Measurements from ENCODE around the gene ZMIZ1. TPM values are rescaled to one million over a fixed set of nuclear protein-coding genes. Genes with fewer than 3 reads are reported as not detected.
A peak's percentile ranks its signal among the peaks of the same experiment; 100 is the strongest.

The ZMIZ1 gene
- total and polyA plus RNA-seq, 4 donors = 18.3 to 80.2 (median 42.6) TPM

DNA sequence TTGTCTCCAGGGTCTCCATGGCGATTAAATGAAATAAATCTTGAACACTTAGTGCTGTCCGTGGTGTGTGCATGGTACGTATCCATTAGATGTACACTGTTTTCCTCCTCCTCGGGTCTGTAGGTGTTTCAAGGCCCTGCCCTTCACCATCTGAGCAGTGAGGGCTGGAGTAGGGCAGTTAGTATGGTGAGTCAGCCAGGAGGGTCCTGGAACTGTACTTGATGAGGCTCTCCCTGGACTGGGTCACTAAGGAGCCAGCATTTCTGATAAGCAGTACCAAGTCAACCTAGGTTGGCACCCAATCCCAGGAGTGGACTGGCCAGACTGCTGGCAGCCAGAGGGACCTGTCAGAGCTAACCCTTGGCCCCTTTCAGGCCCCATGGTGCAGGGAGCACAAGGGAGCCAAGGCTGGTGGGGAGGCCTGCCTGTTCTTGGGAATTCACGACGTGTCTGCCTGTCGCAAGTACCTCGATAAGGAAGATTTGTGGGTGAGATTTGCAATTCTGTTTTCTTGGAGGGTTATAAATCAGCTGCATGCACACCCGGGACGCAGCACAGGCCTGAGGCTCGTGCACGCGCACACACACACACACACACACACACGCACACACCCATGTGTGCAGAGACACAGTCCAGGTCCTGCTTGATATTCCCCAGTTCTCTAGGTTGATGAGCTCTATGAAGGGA is 114.2 kb downstream of the ZMIZ1 start:
- Histone ChIP-seq H3K9me3 (ENCODE audit: control insufficient read depth in 4 of 4, insufficient read depth in 3 of 4, low read length in 3 of 4) (no peaks in the 10 kb centered on the region), H3K9ac (ENCODE audit: insufficient read depth in 1 of 2, low read length in 2 of 2) (no peak overlapping the region), H3K27ac (ENCODE audit: low read depth in 1 of 2, low read length in 1 of 2) (peak overlapping the region; percentile 47 to 83), H3K4me1 (ENCODE audit: control insufficient read depth in 5 of 5, insufficient read depth in 5 of 5, low read length in 5 of 5) (peaks cover 23 to 65% (median 51%) of the 10 kb centered on the region in 5 donors), H3K36me3 (ENCODE audit: control insufficient read depth in 4 of 4, insufficient read depth in 4 of 4, low read length in 4 of 4) (peaks cover 0 to 16% (median 6%) of the 10 kb centered on the region in 4 donors), H3K27me3 (ENCODE audit: control insufficient read depth in 3 of 3, insufficient read depth in 3 of 3, low read length in 2 of 3) (no peaks in the 10 kb centered on the region), H3K4me3 (no peak overlapping the region)
- peak; percentile 37 for ATAC-seq (ENCODE audit: insufficient read depth, low FRiP score)
- DNase-seq = no peak
- WGBS, 2 donors = 60 to 63% methylated on average over 14 of the region's 14 CpGs
- no peak for TF ChIP-seq CTCF (IDR thresholded peaks at IDR 0.05; ENCODE audit: control extremely low read depth, extremely low read depth)

DNA sequence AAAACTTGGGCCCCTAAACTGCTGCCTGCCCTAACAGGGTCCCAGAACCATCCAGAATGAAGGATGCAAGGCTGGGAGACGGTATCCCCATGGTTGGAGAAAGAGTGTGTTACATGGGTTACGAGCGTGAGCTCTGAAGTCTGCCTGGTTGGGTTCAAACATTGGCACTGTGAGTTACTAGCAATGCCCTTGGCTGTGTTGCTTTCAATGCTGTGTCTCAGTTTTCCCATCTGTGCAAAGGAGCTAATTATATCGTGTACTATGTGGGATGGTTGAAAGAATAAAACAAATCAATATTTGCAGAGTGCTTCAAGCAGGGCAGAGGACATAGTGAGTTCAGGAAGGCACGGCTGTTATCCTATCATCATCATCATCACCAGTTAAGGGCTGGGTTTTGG is 114.7 kb downstream of the ZMIZ1 start:
- no peak for ATAC-seq (ENCODE audit: insufficient read depth, low FRiP score)
- no peak for TF ChIP-seq CTCF (IDR thresholded peaks at IDR 0.05; ENCODE audit: control extremely low read depth, extremely low read depth)
- Histone ChIP-seq H3K27ac (ENCODE audit: low read depth in 1 of 2, low read length in 1 of 2) (peak overlapping the region; percentile 46 to 83), H3K9me3 (ENCODE audit: control insufficient read depth in 4 of 4, insufficient read depth in 3 of 4, low read length in 3 of 4) (no peaks in the 10 kb centered on the region), H3K4me1 (ENCODE audit: control insufficient read depth in 5 of 5, insufficient read depth in 5 of 5, low read length in 5 of 5) (peaks cover 18 to 64% (median 51%) of the 10 kb centered on the region in 5 donors), H3K27me3 (ENCODE audit: control insufficient read depth in 3 of 3, insufficient read depth in 3 of 3, low read length in 2 of 3) (no peaks in the 10 kb centered on the region), H3K4me3 (no peak overlapping the region), H3K9ac (ENCODE audit: insufficient read depth in 1 of 2, low read length in 2 of 2) (no peak overlapping the region), H3K36me3 (ENCODE audit: control insufficient read depth in 4 of 4, insufficient read depth in 4 of 4, low read length in 4 of 4) (peaks cover 0 to 16% (median 6%) of the 10 kb centered on the region in 4 donors)
- WGBS, 2 donors = 80 to 91% methylated on average over 5 of the region's 5 CpGs
- no peak for DNase-seq

GRCh38 chr10:79184145-79184625 is 115.4 kb downstream of the ZMIZ1 start:
- Histone ChIP-seq H3K9ac (ENCODE audit: insufficient read depth in 1 of 2, low read length in 2 of 2) (no peak overlapping the region), H3K4me3 (no peak overlapping the region), H3K27ac (ENCODE audit: low read depth in 1 of 2, low read length in 1 of 2) (peak overlapping the region; percentile 36 to 83), H3K36me3 (ENCODE audit: control insufficient read depth in 4 of 4, insufficient read depth in 4 of 4, low read length in 4 of 4) (peaks cover 0 to 16% (median 6%) of the 10 kb centered on the region in 4 donors), H3K27me3 (ENCODE audit: control insufficient read depth in 3 of 3, insufficient read depth in 3 of 3, low read length in 2 of 3) (no peaks in the 10 kb centered on the region), H3K9me3 (ENCODE audit: control insufficient read depth in 4 of 4, insufficient read depth in 3 of 4, low read length in 3 of 4) (no peaks in the 10 kb centered on the region), H3K4me1 (ENCODE audit: control insufficient read depth in 5 of 5, insufficient read depth in 5 of 5, low read length in 5 of 5) (peaks cover 13 to 66% (median 54%) of the 10 kb centered on the region in 5 donors)
- DNase-seq (no peak), ATAC-seq (ENCODE audit: insufficient read depth, low FRiP score) (peak; percentile 30)
- no peak for TF ChIP-seq CTCF (IDR thresholded peaks at IDR 0.05; ENCODE audit: control extremely low read depth, extremely low read depth)
- 45 to 57% methylated on average over 7 of the region's 7 CpGs for WGBS, 2 donors

Data from lung (tissue), 12 donors.